Right cardiac atrium (tissue), 5 donors: ENCODE results near the gene SMIM35. TPM values are rescaled to one million over a fixed set of nuclear protein-coding genes. Genes with fewer than 3 reads are reported as not detected.

Experiments
- ATAC-seq, 2 donors: fragments of 200-7000 bp; cut with Tn5 transposase; one replicate each; pipeline versions ENCODE4 v1.8.0 to v1.9.1; 2020; ENCODE audit warnings: moderate library complexity in 2 of 2, mild to moderate bottlenecking in 1 of 2
- DNase-seq, 3 donors: peaks; one replicate each; pipeline ENCODE4 v3.0.0-alpha.2; 2020
- H3K27ac ChIP-seq: one replicate; pipeline ENCODE4 v1.5.1; 2013; ENCODE audit warnings: mild to moderate bottlenecking, low read length, control low read depth, moderate library complexity
- H3K27me3 ChIP-seq: one replicate; pipeline ENCODE4 v1.6.1; 2013; ENCODE audit not compliant: control insufficient read depth, insufficient read depth
- H3K4me1 ChIP-seq: one replicate; pipeline ENCODE4 v1.6.1; 2013; ENCODE audit warnings: low read length; ENCODE audit not compliant: control insufficient read depth, insufficient read depth
- H3K4me3 ChIP-seq: one replicate; pipeline ENCODE4 v1.5.1; 2013; ENCODE audit warnings: low read length, control low read depth
- H3K9me3 ChIP-seq: one replicate; pipeline ENCODE4 v1.6.1; 2013; ENCODE audit warnings: low read length; ENCODE audit not compliant: control insufficient read depth
- WGBS: extraction: QIAGEN DNeasy Blood & Tissue Kit; methylation state at CpG from one replicate; pipeline ENCODE4 v1.1.7; 2013; 5-methylcytosine and 5-hydroxymethylcytosine counted together
- intact Hi-C, 4 donors: fragments of 100-400 bp; cut with DNase I; formaldehyde crosslinking; loops; one replicate each; pipeline versions ENCODE4 v1.11.0 to v1.14.0; 2022 to 2023
- polyA plus RNA-seq: library from polyadenylated mRNA; stranded (reverse); fragments of 200-250 nt; gene quantifications from one replicate; pipeline ENCODE4 v1.2.3, GENCODE V29; 2013
- total RNA-seq, 4 donors: library from RNA; stranded (reverse); fragmentation: NEBNext Ultra II Directional; extraction: Animal tissue kit (Norgen Biotek cat#: 25700); gene quantifications; one replicate each; pipeline ENCODE4 v1.2.1, GENCODE V29; 2021
- donor health status: healthy with polysubstance abuse.
- donor health status: DM: no; HTN: yes; CAD: no.
- donor health status: DM: no; HTN: no; CAD: no.
- donor health status: DM: no; HTN: yes; CAD: no; lungs with severe emphysema.
- donor health status: DM: yes; HTN: yes; CAD: no.

Gene SMIM35
- total and polyA plus RNA-seq, 5 donors, result not detected

- no peaks in the 10 kb centered on the region for H3K4me1 ChIP-seq
- no peak overlapping the region for H3K27ac ChIP-seq
- intact Hi-C loops, result no loop called here
- no peaks in the 10 kb centered on the region for H3K27me3 ChIP-seq
- WGBS, result 68% methylated on average over 8 of the region's 8 CpGs
- ATAC-seq (no peak), DNase-seq (no peak)
- H3K4me3 ChIP-seq, result no peak overlapping the region
- no peaks in the 10 kb centered on the region for H3K9me3 ChIP-seq
Observed at GRCh38 chr11:118092907-118093571, 6.3 kb upstream of the SMIM35 start.

- Histone ChIP-seq H3K9me3 (no peaks in the 10 kb centered on the region), H3K27me3 (no peaks in the 10 kb centered on the region), H3K4me3 (no peak overlapping the region), H3K4me1 (no peaks in the 10 kb centered on the region), H3K27ac (no peak overlapping the region)
- ATAC-seq (no peak), DNase-seq (no peak)
- intact Hi-C loops, result no loop called here
- 82% methylated on average over 6 of the region's 6 CpGs for WGBS
Observed at GRCh38 chr11:118091690-118092089, 4.9 kb upstream of the SMIM35 start.

GRCh38 chr11:118090545-118091162, 3.9 kb upstream of the SMIM35 start:
- Histone ChIP-seq H3K9me3 (no peaks in the 10 kb centered on the region), H3K27ac (no peak overlapping the region), H3K4me3 (no peak overlapping the region), H3K27me3 (no peaks in the 10 kb centered on the region), H3K4me1 (no peaks in the 10 kb centered on the region)
- DNase-seq (no peak), ATAC-seq (no peak)
- intact Hi-C loops, result no loop called here
- 80% methylated on average over 7 of the region's 7 CpGs for WGBS

GRCh38 chr11:118088531-118088930, 1.8 kb upstream of the SMIM35 start:
- no peaks in the 10 kb centered on the region for H3K27me3 ChIP-seq
- H3K27ac ChIP-seq, result no peak overlapping the region
- no peaks in the 10 kb centered on the region for H3K9me3 ChIP-seq
- intact Hi-C loops, result no loop called here
- DNase-seq, result peak in 2 of 3 donors; percentile 37 to 70
- ATAC-seq, result peak; percentile 57 to 62
- no peaks in the 10 kb centered on the region for H3K4me1 ChIP-seq
- WGBS, result 60% methylated on average over 4 of the region's 4 CpGs
- H3K4me3 ChIP-seq, result no peak overlapping the region

- intact Hi-C loops, result no loop called here
- Histone ChIP-seq H3K27me3 (no peaks in the 10 kb centered on the region), H3K4me3 (no peak overlapping the region), H3K4me1 (no peaks in the 10 kb centered on the region), H3K27ac (no peak overlapping the region), H3K9me3 (no peaks in the 10 kb centered on the region)
- DNase-seq, result no peak
- ATAC-seq, result no peak
- WGBS, result 91% methylated on average over 6 of the region's 6 CpGs
Observed at GRCh38 chr11:118087931-118088330, 1.2 kb upstream of the SMIM35 start.

- H3K4me1 ChIP-seq, result no peaks in the 10 kb centered on the region
- ATAC-seq (no peak), DNase-seq (no peak)
- no peak overlapping the region for H3K4me3 ChIP-seq
- intact Hi-C loops, result no loop called here
- H3K27ac ChIP-seq, result peak overlapping the region; percentile 15
- no peaks in the 10 kb centered on the region for H3K27me3 ChIP-seq
- H3K9me3 ChIP-seq, result no peaks in the 10 kb centered on the region
Observed at GRCh38 chr11:118084656-118085055, 2.1 kb downstream of the SMIM35 start.

- DNase-seq, result no peak
- H3K27ac ChIP-seq, result peak overlapping the region; percentile 65
- no peaks in the 10 kb centered on the region for H3K9me3 ChIP-seq
Observed at GRCh38 chr11:118084247-118084646, 2.5 kb downstream of the SMIM35 start.

GRCh38 chr11:118082880-118083552, 3.7 kb downstream of the SMIM35 start:
- intact Hi-C loops, result no loop called here
- Histone ChIP-seq H3K4me3 (no peak overlapping the region), H3K27me3 (no peaks in the 10 kb centered on the region), H3K4me1 (no peaks in the 10 kb centered on the region), H3K9me3 (no peaks in the 10 kb centered on the region), H3K27ac (no peak overlapping the region)
- DNase-seq (no peak), ATAC-seq (peak in 1 of 2 donors; percentile 13)
- WGBS, result 55% methylated on average over 21 of the region's 21 CpGs

More at GRCh38 chr11:118084247-118084646, 2.5 kb downstream of the SMIM35 start:
- Histone ChIP-seq H3K27me3 (no peaks in the 10 kb centered on the region), H3K4me1 (no peaks in the 10 kb centered on the region), H3K4me3 (no peak overlapping the region)
- 13% methylated on average over 4 of the region's 4 CpGs for WGBS
- peak; percentile 73 to 76 for ATAC-seq
- intact Hi-C loops, result no loop called here

- no peaks in the 10 kb centered on the region for H3K4me1 ChIP-seq
- H3K4me3 ChIP-seq, result no peak overlapping the region
- H3K27me3 ChIP-seq, result no peaks in the 10 kb centered on the region
- no peak for ATAC-seq
- H3K9me3 ChIP-seq, result no peaks in the 10 kb centered on the region
- DNase-seq, result no peak
- H3K27ac ChIP-seq, result no peak overlapping the region
- 82% methylated on average over 18 of the region's 18 CpGs for WGBS
- intact Hi-C loops, result no loop called here
Observed at GRCh38 chr11:118081241-118081958, 5.4 kb downstream of the SMIM35 start.

GRCh38 chr11:118080296-118080695, 6.5 kb downstream of the SMIM35 start:
- intact Hi-C loops, result no loop called here
- DNase-seq (no peak), ATAC-seq (no peak)
- H3K4me3 ChIP-seq, result no peak overlapping the region
- H3K27ac ChIP-seq, result no peak overlapping the region
- no peaks in the 10 kb centered on the region for H3K4me1 ChIP-seq
- no peaks in the 10 kb centered on the region for H3K27me3 ChIP-seq
- WGBS, result 88% methylated on average over 5 of the region's 5 CpGs
- H3K9me3 ChIP-seq, result no peaks in the 10 kb centered on the region

GRCh38 chr11:118079491-118079890, 7.3 kb downstream of the SMIM35 start:
- Histone ChIP-seq H3K27ac (no peak overlapping the region), H3K9me3 (no peaks in the 10 kb centered on the region), H3K4me1 (no peaks in the 10 kb centered on the region), H3K4me3 (no peak overlapping the region), H3K27me3 (no peaks in the 10 kb centered on the region)
- no peak for DNase-seq
- no peak for ATAC-seq
- 81% methylated on average over 10 of the region's 10 CpGs for WGBS
- intact Hi-C loops, result no loop called here
